IMR-90 (cell line): ENCODE measurements around the gene SMARCD2. TPM values are rescaled to one million over a fixed set of nuclear protein-coding genes. Genes with fewer than 3 reads are reported as not detected.

Experiments
- ATAC-seq: fragments of 200-7000 bp; cut with Tn5 transposase; 2 replicates; pipeline ENCODE4 v1.9.1; 2020; ENCODE audit warnings: low read depth, mild to moderate bottlenecking, moderate library complexity
- BruUV-seq: library from RNA; stranded (reverse); fragments of 400-500 nt; replicated peaks from 2 replicates; lab custom pipeline; 2021; lab: Mats Ljungman, UMichigan
- CTCF ChIA-PET: fragments of 300-600 bp; formaldehyde crosslinking; extraction: SDS; loops from one replicate; lab custom pipeline; 2021; ENCODE audit warnings: antibody characterized with exemption; lab: Yijun Ruan, JAX
- POLR2A ChIA-PET: fragments of 300-600 bp; sonication (Branson Sonifier 250); formaldehyde crosslinking; loops from one replicate; lab custom pipeline; 2022; ENCODE audit warnings: antibody characterized with exemption; ENCODE audit not compliant: unreplicated experiment; lab: Charles Lee
- DNase-seq: peaks from one replicate; pipeline ENCODE4 v3.0.0; 2013
- H2AFZ ChIP-seq: replicated peaks from 2 replicates; pipeline ENCODE3; 2013; ENCODE audit warnings: low read length, mild to moderate bottlenecking; ENCODE audit not compliant: poor library complexity
- H2AK5ac ChIP-seq: 2 replicates; pipeline ENCODE4 v1.6.1; 2013; ENCODE audit warnings: low read depth, low read length, inconsistent platforms
- H2AK9ac ChIP-seq: replicated peaks from 2 replicates; pipeline ENCODE3; 2013; ENCODE audit warnings: mild to moderate bottlenecking, low read depth, low read length, moderate library complexity; ENCODE audit not compliant: poor library complexity
- H2BK120ac ChIP-seq: 2 replicates; pipeline ENCODE4 v1.6.1; 2013; ENCODE audit warnings: low read depth, low read length, inconsistent platforms
- H2BK15ac ChIP-seq: 3 replicates; pipeline ENCODE4 v1.6.1; 2013; ENCODE audit warnings: low read depth, low read length, inconsistent platforms
- H2BK20ac ChIP-seq: 2 replicates; pipeline ENCODE4 v1.6.1; 2013; ENCODE audit warnings: low read depth, mild to moderate bottlenecking, inconsistent platforms, low read length, moderate library complexity
- H2BK5ac ChIP-seq: 2 replicates; pipeline ENCODE4 v1.6.1; 2013; ENCODE audit warnings: mild to moderate bottlenecking, low read depth, low read length, inconsistent platforms; ENCODE audit not compliant: poor library complexity, severe bottlenecking
- H3K14ac ChIP-seq: replicated peaks from 2 replicates; pipeline ENCODE4 v1.6.1; 2013; ENCODE audit warnings: low read depth, low read length, inconsistent platforms
- H3K18ac ChIP-seq: 2 replicates; pipeline ENCODE4 v1.6.1; 2013; ENCODE audit warnings: low read depth, low read length, control low read depth
- H3K23ac ChIP-seq: 2 replicates; pipeline ENCODE4 v1.6.1; 2013; ENCODE audit warnings: low read depth, low read length, inconsistent platforms
- H3K27ac ChIP-seq: 2 replicates; pipeline ENCODE4 v1.5.1; 2013; ENCODE audit warnings: mild to moderate bottlenecking, control low read depth, low read length; ENCODE audit not compliant: insufficient read depth
- H3K27me3 ChIP-seq: 2 replicates; pipeline ENCODE4 v1.6.1; 2013; ENCODE audit warnings: low read length; ENCODE audit not compliant: control insufficient read depth, insufficient read depth
- H3K36me3 ChIP-seq: 2 replicates; pipeline ENCODE4 v1.6.1; 2013; ENCODE audit warnings: low read length, mixed read lengths; ENCODE audit not compliant: control insufficient read depth, insufficient read depth
- H3K4ac ChIP-seq: 2 replicates; pipeline ENCODE4 v1.6.1; 2013; ENCODE audit warnings: low read depth, low read length, inconsistent platforms
- H3K4me1 ChIP-seq: 2 replicates; pipeline ENCODE4 v1.6.1; 2013; ENCODE audit warnings: low read length, mixed read lengths; ENCODE audit not compliant: control insufficient read depth, insufficient read depth
- H3K4me2 ChIP-seq: 2 replicates; pipeline ENCODE4 v1.6.1; 2013; ENCODE audit warnings: low read depth, mild to moderate bottlenecking, control low read depth, low read length, moderate library complexity
- H3K4me3 ChIP-seq: 2 replicates; pipeline ENCODE4 v1.5.1; 2013; ENCODE audit warnings: low read depth, mild to moderate bottlenecking, control low read depth, low read length, moderate library complexity; ENCODE audit not compliant: insufficient read depth
- H3K56ac ChIP-seq: 2 replicates; pipeline ENCODE4 v1.6.1; 2013; ENCODE audit warnings: low read length, inconsistent platforms; ENCODE audit not compliant: insufficient read depth; ENCODE audit errors: extremely low read depth
- H3K79me1 ChIP-seq, 2 experiments: 2 replicates each; pipeline ENCODE4 v1.6.1; 2013; ENCODE audit warnings: low read length in 2 of 2, inconsistent platforms in 1 of 2, low read depth in 1 of 2
- H3K9ac ChIP-seq: 2 replicates; pipeline ENCODE4 v1.6.1; 2013; ENCODE audit warnings: low read depth, low read length, control low read depth
- H3K9me1 ChIP-seq: 2 replicates; pipeline ENCODE4 v1.6.1; 2013; ENCODE audit warnings: low read length, inconsistent platforms; ENCODE audit not compliant: insufficient read depth
- H3K9me3 ChIP-seq: 2 replicates; pipeline ENCODE4 v1.6.1; 2013; ENCODE audit warnings: low read length; ENCODE audit not compliant: control insufficient read depth, insufficient read depth
- H4K20me1 ChIP-seq: 2 replicates; pipeline ENCODE4 v1.6.1; 2013; ENCODE audit warnings: low read length, inconsistent platforms; ENCODE audit not compliant: insufficient read depth
- H4K5ac ChIP-seq: 2 replicates; pipeline ENCODE4 v1.6.1; 2013; ENCODE audit warnings: mild to moderate bottlenecking, low read depth, low read length, control low read depth
- H4K8ac ChIP-seq, 2 experiments: 2 replicates each; pipeline ENCODE4 v1.6.1; 2013; ENCODE audit warnings: low read depth in 2 of 2, low read length in 2 of 2, control low read depth in 1 of 2, inconsistent platforms in 1 of 2
- H4K91ac ChIP-seq: 2 replicates; pipeline ENCODE4 v1.6.1; 2013; ENCODE audit warnings: low read depth, low read length, inconsistent platforms; ENCODE audit not compliant: insufficient read depth
- CEBPB ChIP-seq: IDR thresholded peaks from 2 replicates; pipeline ENCODE4 v1.6.1; 2012; ENCODE audit warnings: low read depth, low read length, improper control_type of control experiment
- FOS ChIP-seq: fragments of 150-350 bp; IDR thresholded peaks from 2 replicates; pipeline ENCODE4 v1.6.1; 2016; ENCODE audit warnings: low read depth, low read length
- MAFK ChIP-seq: IDR thresholded peaks from 2 replicates; pipeline ENCODE4 v1.6.1; 2012; ENCODE audit warnings: low read depth, low read length, improper control_type of control experiment
- NFE2L2 ChIP-seq: fragments of 150-350 bp; IDR thresholded peaks from 2 replicates; pipeline ENCODE4 v1.6.1; 2016; ENCODE audit warnings: low read depth, mild to moderate bottlenecking, low read length
- POLR2A ChIP-seq: IDR thresholded peaks from 2 replicates; pipeline ENCODE4 v1.6.1; 2012; ENCODE audit warnings: mild to moderate bottlenecking, low read depth, low read length
- RAD21 ChIP-seq: IDR thresholded peaks from 2 replicates; pipeline ENCODE4 v1.6.1; 2012; ENCODE audit warnings: low read length, improper control_type of control experiment
- RFX5 ChIP-seq: IDR thresholded peaks from 2 replicates; pipeline ENCODE4 v1.8.0; 2012; ENCODE audit warnings: low read depth, mild to moderate bottlenecking, low read length, moderate library complexity
- WGBS, 2 experiments: methylation state at CpG; one replicate each; pipeline versions ENCODE4 v1.1.5 to v1.1.7; 2013; ENCODE audit warnings: missing lambda C conversion rate in 2 of 2; ENCODE audit not compliant: insufficient read length in 1 of 2; ENCODE audit errors: extremely low coverage in 2 of 2; 5-methylcytosine and 5-hydroxymethylcytosine counted together
- dilution Hi-C: fragments of 300-500 bp; cut with HindIII; formaldehyde crosslinking; loops from one replicate; pipeline ENCODE4 v1.14.3; 2018; ENCODE audit warnings: low sequenced_read_pairs; ENCODE audit not compliant: unreplicated experiment
- in situ Hi-C: fragments of 300-500 bp; cut with MboI; formaldehyde crosslinking; loops from 3 replicates; pipeline ENCODE4 v1.14.3; 2019; ENCODE audit warnings: low sequenced_read_pairs, inconsistent platforms, mixed read lengths
- intact Hi-C: fragments of 100-400 bp; cut with micrococcal nuclease; formaldehyde crosslinking; loops from 2 replicates; pipeline ENCODE4 v1.10.0; 2022
- polyA plus RNA-seq, 3 experiments: library from polyadenylated mRNA; depleted of rRNA; stranded (reverse); fragments of >200 nt; gene quantifications; 2 replicates each; pipeline ENCODE4 v1.2.3, GENCODE V29; 2012; ENCODE audit warnings: low replicate concordance in 1 of 3
- total RNA-seq: library from RNA; depleted of rRNA; stranded (reverse); fragments of >200 nt; gene quantifications from 2 replicates; pipeline ENCODE4 v1.2.3, GENCODE V29; 2012

Gene SMARCD2
- total and polyA plus RNA-seq, 2 of the 4 experiments (the other 2 are of a cell fraction) = 56.9 to 91.2 TPM

- H2AFZ ChIP-seq = no peak overlapping the region
- no peaks in the 10 kb centered on the region for H3K4me1 ChIP-seq
- no peak overlapping the region for H3K56ac ChIP-seq
- no peak overlapping the region for H3K14ac ChIP-seq
- BruUV-seq = no TSS peak
- no peaks in the 10 kb centered on the region for H3K36me3 ChIP-seq
- H2BK15ac ChIP-seq = no peak overlapping the region
- peaks cover 29% of the 10 kb centered on the region for H3K27me3 ChIP-seq
- H3K27ac ChIP-seq = no peak overlapping the region
- intact Hi-C loops = no loop called here
- CTCF ChIA-PET = no interaction called here
- in situ Hi-C loops = no loop called here
- no peak overlapping the region for H4K8ac ChIP-seq
- H3K79me1 ChIP-seq = no peaks in the 10 kb centered on the region
- ATAC-seq = no peak
- WGBS, 2 experiments = no CpG with 5 or more reads among the region's 5 CpGs
- H3K9ac ChIP-seq = no peak overlapping the region
- POLR2A ChIA-PET = no interaction called here
- no peak overlapping the region for H3K4me3 ChIP-seq
- H2BK120ac ChIP-seq = no peak overlapping the region
- no peaks in the 10 kb centered on the region for H3K9me1 ChIP-seq
- H3K18ac ChIP-seq = no peak overlapping the region
- no peak overlapping the region for H2BK20ac ChIP-seq
- no peak overlapping the region for H3K4ac ChIP-seq
- no peak overlapping the region for H4K5ac ChIP-seq
- dilution Hi-C loops = no loop called here
- no peak for DNase-seq
- no peaks in the 10 kb centered on the region for H3K9me3 ChIP-seq
- H2AK5ac ChIP-seq = no peak overlapping the region
- H3K23ac ChIP-seq = no peak overlapping the region
- no peak for TF ChIP-seq RFX5
- TF ChIP-seq RAD21 = no peak
- no peak for TF ChIP-seq POLR2A
- no peak for TF ChIP-seq NFE2L2
- TF ChIP-seq FOS = no peak
- TF ChIP-seq CEBPB = no peak
- TF ChIP-seq MAFK = no peak
- no peaks in the 10 kb centered on the region for H4K20me1 ChIP-seq
- H3K4me2 ChIP-seq = no peak overlapping the region
- H4K91ac ChIP-seq = no peak overlapping the region
- no peak overlapping the region for H2AK9ac ChIP-seq
- no peak overlapping the region for H2BK5ac ChIP-seq
Measured at GRCh38 chr17:63854709-63855108, 12.2 kb upstream of the SMARCD2 start.
